HG03108 (cell line): ENCODE data around the gene AGBL4.

Experiments used
- ATAC-seq: cut with Tn5 transposase; IDR thresholded peaks from one replicate; pipeline ENCODE4 v1.9.1; 2021; ENCODE audit warnings: moderate library complexity; ENCODE audit not compliant: unreplicated experiment

The AGBL4 gene

DNA sequence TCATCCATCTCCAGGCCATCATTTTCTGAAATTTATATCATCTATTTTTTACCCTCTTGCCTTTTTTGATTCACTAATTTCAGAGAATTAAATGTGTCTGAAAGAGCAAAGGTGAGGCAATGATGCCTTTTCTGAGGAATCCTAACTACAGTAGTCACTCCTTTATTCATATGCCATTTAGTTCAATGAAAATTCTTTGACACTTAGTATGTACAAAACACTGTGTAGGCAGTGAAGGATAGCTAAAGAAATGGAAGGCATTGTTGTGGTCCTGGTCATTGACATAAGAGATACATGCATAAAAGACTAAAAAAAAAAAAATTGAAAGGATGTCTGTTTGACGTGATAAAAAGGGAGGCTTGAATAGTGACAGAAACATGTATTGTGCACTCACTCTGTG lies 1075.2 kb downstream of the AGBL4 start:
- no peak for ATAC-seq

DNA sequence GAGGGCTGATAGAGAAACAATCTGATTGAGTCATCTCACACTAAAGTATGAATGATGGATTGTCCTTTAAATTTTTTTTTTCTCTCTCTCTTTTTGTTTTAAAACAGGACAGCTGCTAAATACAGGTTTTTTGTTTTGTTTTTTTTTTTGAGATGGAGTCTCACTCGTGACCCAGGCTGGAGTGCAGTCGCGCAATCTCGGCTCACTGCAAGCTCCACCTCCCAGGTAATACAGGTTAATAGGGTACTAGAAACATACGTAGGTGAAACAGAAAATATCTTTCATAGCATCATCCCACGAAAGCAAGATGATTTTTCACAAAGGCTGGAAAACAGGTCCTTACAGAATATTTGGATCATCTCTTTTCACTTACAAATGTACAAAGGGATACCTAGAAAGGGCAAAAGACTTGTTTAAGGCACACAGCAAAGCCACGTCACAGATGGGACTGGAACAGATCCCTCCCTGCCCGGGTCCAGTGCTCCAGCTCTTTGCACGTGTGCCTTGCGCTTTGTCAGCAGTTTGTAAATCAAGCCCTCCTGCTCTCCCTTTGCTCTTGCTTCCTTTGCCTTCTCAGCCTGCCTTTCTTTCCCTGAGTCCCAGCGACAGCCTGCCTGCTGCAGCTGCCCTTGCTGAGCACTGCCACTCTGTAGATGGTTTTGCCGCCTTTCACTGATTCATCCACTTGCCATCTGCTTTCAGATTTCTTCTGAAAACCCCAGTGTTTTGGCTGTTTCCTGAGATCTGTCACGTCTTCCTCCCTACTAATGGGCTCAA lies 1075.8 kb downstream of the AGBL4 start:
- no peak for ATAC-seq

DNA sequence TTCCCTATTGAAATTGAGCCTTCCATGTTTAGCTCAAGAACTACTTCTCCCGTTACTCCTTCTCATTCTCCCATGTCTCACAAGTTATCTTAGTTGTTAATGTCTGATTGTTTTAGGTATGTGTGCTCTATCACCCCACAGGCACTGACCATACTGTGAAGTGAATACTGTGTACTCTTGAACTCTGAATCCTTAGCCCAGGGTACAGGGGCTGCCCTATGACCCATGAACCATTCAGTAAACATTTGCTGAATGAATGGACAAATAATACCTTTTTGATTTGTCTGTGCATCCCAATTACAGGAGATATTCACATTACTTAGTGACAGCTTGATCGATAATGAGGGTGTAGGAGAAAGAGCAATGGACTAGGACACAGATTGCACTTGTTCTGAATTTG lies 1077.7 kb downstream of the AGBL4 start:
- no peak for ATAC-seq

DNA sequence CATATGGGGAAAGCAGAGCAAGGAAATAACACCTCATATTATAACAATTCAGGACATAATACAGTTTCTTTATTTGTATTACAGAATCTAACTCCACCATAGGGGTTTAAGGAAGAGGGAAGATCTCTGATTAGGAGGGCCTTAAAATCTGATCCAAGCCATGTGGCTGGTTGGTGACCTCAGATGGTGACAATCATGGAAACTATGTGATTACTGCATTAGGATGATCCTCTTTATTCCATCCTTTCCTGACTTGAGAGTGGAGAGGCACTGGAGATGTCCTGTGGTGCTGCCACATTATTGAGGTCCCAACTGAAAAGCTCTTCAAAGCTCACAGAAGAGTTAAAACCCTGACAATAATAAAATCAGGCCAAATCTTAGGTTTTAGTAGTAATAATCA lies 1078.9 kb downstream of the AGBL4 start:
- no peak for ATAC-seq

DNA sequence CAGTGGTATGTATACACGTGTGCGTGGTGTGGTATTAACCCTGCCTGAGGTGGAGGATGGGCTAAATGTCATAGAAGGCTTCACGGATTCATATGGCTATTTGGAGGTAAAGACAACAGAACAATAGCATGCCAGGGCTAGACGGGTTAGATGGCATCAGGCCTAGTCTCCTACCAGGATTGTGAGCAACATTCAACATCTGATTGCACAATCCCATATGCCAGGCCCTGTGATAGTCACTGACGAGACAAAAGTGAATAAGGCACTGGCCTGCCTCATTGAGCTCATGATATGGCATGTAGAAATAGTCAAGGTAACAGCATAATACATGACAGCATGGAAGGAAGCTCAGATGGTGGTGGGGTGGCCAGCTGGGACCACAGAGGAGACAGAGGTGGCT lies 1079.9 kb downstream of the AGBL4 start:
- no peak for ATAC-seq

- no peak for ATAC-seq
Observed at GRCh38 chr1:48943393-48943792, 1080.4 kb downstream of the AGBL4 start.

- no peak for ATAC-seq
Observed at GRCh38 chr1:48940962-48941732, 1082.6 kb downstream of the AGBL4 start.

DNA sequence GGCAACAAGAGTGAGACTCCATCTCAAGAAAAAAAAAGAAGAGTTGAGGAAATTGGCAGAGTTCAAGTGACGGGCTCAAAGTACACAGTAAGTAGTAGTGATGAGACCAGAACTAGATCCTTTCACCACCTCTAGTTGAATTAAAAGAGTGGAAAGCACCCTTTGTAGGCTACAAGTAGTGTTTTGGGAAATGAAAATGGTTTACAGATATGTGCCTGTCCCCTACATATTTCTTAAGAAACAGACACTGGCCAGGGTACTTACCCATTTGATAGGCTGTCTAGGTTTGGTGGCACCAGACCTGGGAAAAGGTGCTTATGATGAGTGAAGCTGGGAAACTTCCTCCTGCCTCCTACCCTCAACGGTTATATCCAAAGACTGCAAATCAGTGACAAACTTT lies 1083.4 kb downstream of the AGBL4 start:
- no peak for ATAC-seq

DNA sequence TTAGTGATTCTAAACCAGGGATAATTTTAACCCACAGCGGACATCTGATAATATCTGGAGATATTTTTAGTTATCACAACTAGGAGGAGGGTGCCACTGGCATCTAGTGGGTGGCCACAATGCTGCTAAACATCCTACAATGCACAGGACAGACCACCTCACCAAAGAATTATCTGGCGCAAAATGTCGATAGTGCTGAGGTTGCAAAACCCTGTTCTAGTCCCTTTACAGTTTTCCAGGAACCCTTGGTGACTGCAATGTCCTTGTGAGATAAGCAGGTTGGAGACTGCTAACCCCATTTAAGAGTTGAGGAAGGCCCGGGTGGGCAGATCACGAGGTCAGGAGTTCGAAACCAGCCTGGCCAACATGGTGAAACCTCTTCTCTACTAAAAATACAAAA lies 1083.9 kb downstream of the AGBL4 start:
- ATAC-seq = no peak

DNA sequence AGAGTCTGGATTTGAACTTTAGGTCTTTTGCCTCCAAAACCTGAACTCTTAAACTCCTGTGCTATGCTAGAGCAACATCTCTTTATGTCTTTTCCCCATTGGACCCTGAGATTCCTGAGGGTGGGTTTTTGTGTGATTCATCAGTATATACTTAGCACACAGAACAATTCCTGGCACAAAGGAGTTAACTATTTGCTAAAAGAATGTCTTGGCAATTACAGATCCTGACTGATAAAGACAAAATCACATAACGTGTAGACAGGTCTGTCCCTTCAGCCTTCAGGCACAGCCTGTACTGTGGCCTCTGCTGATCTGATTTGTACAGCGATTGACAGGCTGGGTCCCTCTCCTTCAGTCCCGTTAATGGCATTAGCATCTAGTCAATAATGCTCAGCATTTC lies 1084.7 kb downstream of the AGBL4 start:
- ATAC-seq = no peak

DNA sequence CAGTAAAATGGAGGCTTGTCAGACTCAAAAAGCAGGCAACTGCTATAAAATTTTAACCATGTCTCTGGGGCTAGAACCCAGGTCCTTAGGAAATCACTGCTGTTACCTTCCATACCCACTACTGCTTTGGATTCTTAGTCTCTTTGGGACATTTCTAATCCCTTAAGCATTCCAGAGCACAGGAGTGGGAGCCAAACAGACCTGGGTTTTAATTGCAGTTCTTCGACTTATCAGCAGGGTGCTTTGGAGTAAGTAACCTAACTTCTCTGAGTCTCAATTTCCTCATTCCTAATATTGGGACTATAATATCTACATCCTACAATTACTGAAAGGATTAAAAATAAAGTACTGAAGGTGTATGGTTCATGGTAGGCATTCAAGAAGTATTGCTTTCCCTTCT lies 1086.0 kb downstream of the AGBL4 start:
- ATAC-seq = no peak

- no peak for ATAC-seq
Observed at GRCh38 chr1:48936436-48936835, 1087.3 kb downstream of the AGBL4 start.

- no peak for ATAC-seq
Observed at GRCh38 chr1:48932366-48932765, 1091.4 kb downstream of the AGBL4 start.

- ATAC-seq = no peak
Observed at GRCh38 chr1:48931506-48932192, 1092.1 kb downstream of the AGBL4 start.

GRCh38 chr1:48930011-48930410 lies 1093.7 kb downstream of the AGBL4 start:
- ATAC-seq = no peak

DNA sequence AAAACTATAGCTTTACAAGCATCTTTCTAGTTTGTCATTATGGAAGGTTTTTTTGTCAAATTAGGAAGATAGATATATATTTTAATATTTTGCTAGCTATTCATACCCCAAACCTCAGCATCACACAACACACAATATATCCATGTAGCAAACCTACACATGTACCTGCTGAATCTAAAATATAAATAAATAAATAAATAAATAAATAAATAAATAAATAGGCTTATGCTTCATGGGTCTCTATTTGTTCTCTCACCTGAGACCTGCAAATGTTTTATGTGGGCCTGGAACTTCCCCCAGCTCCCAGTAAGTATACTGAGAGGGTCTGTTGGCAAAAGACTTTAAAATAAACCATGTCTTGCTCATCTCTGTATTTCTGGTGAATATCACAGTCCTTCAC lies 1099.7 kb downstream of the AGBL4 start:
- ATAC-seq = no peak

DNA sequence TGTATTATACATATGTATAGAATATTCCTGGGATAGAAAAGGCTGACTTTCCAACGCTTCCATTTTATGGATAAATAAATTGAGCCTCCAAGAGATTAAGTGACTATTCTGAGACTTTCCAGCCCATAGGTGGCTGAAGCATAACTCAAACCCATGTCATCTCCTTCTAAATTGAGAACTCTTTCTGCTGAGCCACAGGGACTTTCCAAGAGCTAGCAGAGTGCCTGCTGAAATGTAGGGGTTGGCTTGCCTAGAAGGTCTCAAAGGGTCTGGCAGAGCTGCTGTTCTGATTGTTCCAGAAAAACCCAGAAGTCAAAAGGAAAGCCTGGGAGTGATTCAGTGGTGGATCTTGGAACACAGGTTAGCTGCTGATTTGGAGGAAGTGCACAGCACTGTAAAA lies 1100.6 kb downstream of the AGBL4 start:
- ATAC-seq = no peak

- ATAC-seq = no peak
Observed at GRCh38 chr1:48920851-48921250, 1102.9 kb downstream of the AGBL4 start.

- ATAC-seq = no peak
Observed at GRCh38 chr1:48917901-48918603, 1105.7 kb downstream of the AGBL4 start.

GRCh38 chr1:48917070-48917454 lies 1106.7 kb downstream of the AGBL4 start:
- no peak for ATAC-seq
